ENCODE results near the gene S1PR3.

DNA sequence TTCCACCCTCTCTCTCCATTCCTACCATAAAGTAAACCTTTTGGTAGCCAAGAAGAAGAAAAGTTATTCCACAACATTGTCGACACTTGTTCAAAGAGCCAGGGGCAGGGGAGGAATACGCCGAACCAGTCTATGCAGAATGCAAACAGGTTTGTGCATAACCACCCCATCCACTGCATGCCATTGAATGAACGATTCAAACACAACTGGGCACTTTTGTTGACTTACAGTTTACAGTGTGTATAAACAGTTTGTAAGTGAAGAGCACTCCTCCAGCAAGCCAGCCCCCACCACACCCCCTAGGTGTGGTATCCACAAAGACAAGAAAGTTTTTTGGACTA lies 6.8 kb upstream of the S1PR3 start:
- TF ChIP-seq SUZ12 (IDR thresholded peaks at IDR 0.05) (no peak), CTBP1 (IDR thresholded peaks at IDR 0.05; ENCODE audit: borderline replicate concordance) (no peak), BHLHE40 (IDR thresholded peaks at IDR 0.05; ENCODE audit: borderline replicate concordance) (no peak), FOXK2 (IDR thresholded peaks at IDR 0.05) (no peak), HDGF (IDR thresholded peaks at IDR 0.05; ENCODE audit: borderline replicate concordance) (no peak), FOXA1 (IDR thresholded peaks at IDR 0.05) (no peak), FOXM1 (IDR thresholded peaks at IDR 0.05; ENCODE audit: borderline replicate concordance) (no peak), L3MBTL2 (conservative IDR thresholded peaks at IDR 0.05) (no peak), TARDBP (IDR thresholded peaks at IDR 0.05) (no peak), ELF4 (IDR thresholded peaks at IDR 0.05) (no peak), SP1 (IDR thresholded peaks at IDR 0.05) (no peak), LEF1 (IDR thresholded peaks at IDR 0.05; ENCODE audit: borderline replicate concordance) (no peak)
- TF ChIP-seq, protein P1, sequence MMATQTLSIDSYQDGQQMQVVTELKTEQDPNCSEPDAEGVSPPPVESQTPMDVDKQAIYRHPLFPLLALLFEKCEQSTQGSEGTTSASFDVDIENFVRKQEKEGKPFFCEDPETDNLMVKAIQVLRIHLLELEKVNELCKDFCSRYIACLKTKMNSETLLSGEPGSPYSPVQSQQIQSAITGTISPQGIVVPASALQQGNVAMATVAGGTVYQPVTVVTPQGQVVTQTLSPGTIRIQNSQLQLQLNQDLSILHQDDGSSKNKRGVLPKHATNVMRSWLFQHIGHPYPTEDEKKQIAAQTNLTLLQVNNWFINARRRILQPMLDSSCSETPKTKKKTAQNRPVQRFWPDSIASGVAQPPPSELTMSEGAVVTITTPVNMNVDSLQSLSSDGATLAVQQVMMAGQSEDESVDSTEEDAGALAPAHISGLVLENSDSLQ (IDR thresholded peaks at IDR 0.05): no peak

Measured in HEK293T (cell line).